Activated gamma-delta T cell treated with Interleukin-2 at 50 U/mL for 16 hours (primary cell): ENCODE results near the gene EBLN1.
A peak's percentile ranks its signal among the peaks of the same experiment; 100 is the strongest.

Experiments used
- DNase-seq: peaks from one replicate; pipeline ENCODE4 v3.0.0-alpha.2; 2020

EBLN1 gene

GRCh38 chr10:22217842-22218241, at the start of gene EBLN1:
Gene EBLN1, minus strand, starts transcription at chr10:22218015. Its CDS starts 8,032 bp downstream, at chr10:22209983.
- DNase-seq, result no peak

GRCh38 chr10:22265839-22266537, 48.2 kb upstream of the EBLN1 start:
- DNase-seq, result no peak

GRCh38 chr10:22263106-22263505, 45.3 kb upstream of the EBLN1 start:
- no peak for DNase-seq

GRCh38 chr10:22259280-22259679, 41.5 kb upstream of the EBLN1 start:
- no peak for DNase-seq

- no peak for DNase-seq
Measured at GRCh38 chr10:22258471-22258870, 40.7 kb upstream of the EBLN1 start.

- no peak for DNase-seq
Measured at GRCh38 chr10:22253580-22253882, 35.7 kb upstream of the EBLN1 start.

- DNase-seq, result peak; percentile 24
Measured at GRCh38 chr10:22252801-22253579, 35.2 kb upstream of the EBLN1 start.

- no peak for DNase-seq
Measured at GRCh38 chr10:22252224-22252800, 34.5 kb upstream of the EBLN1 start.

GRCh38 chr10:22251751-22252223, 34.0 kb upstream of the EBLN1 start:
- peak; percentile 49 for DNase-seq

- DNase-seq, result no peak
Measured at GRCh38 chr10:22250897-22251660, 33.3 kb upstream of the EBLN1 start.

- no peak for DNase-seq
Measured at GRCh38 chr10:22247636-22248035, 29.8 kb upstream of the EBLN1 start.

GRCh38 chr10:22246680-22247391, 29.0 kb upstream of the EBLN1 start:
- DNase-seq, result peak; percentile 15

- no peak for DNase-seq
Measured at GRCh38 chr10:22245567-22245966, 27.8 kb upstream of the EBLN1 start.

- no peak for DNase-seq
Measured at GRCh38 chr10:22244855-22245254, 27.0 kb upstream of the EBLN1 start.

GRCh38 chr10:22244001-22244400, 26.2 kb upstream of the EBLN1 start:
- DNase-seq, result no peak

GRCh38 chr10:22243321-22243720, 25.5 kb upstream of the EBLN1 start:
- DNase-seq, result no peak

- no peak for DNase-seq
Measured at GRCh38 chr10:22231260-22231659, 13.4 kb upstream of the EBLN1 start.

- no peak for DNase-seq
Measured at GRCh38 chr10:22230158-22230833, 12.5 kb upstream of the EBLN1 start.

- DNase-seq, result no peak
Measured at GRCh38 chr10:22229802-22230157, 12.0 kb upstream of the EBLN1 start.

- peak; percentile 78 for DNase-seq
Measured at GRCh38 chr10:22228943-22229801, 11.4 kb upstream of the EBLN1 start.
